Panc1 (cell line): ENCODE measurements around the gene RRP7A. TPM values are rescaled to one million over a fixed set of nuclear protein-coding genes. Genes with fewer than 3 reads are reported as not detected.
"Not testable (repeated sequence)": the region's sequence is repeated elsewhere in the genome, so short reads cannot be mapped to it uniquely, and the experiment has no call there.

ENCODE experiments used
- ATAC-seq: fragments of 200-7000 bp; cut with Tn5 transposase; 2 replicates; pipeline ENCODE4 v1.9.1; 2020; ENCODE audit warnings: mild to moderate bottlenecking, moderate library complexity
- BruUV-seq: library from RNA; stranded (reverse); fragments of 400-500 nt; replicated peaks from 2 replicates; lab custom pipeline; 2021; lab: Mats Ljungman, UMichigan
- CTCF ChIA-PET: fragments of 300-600 bp; sonication (Branson Sonifier 250); formaldehyde crosslinking; loops from one replicate; lab custom pipeline; 2022; ENCODE audit warnings: antibody characterized with exemption; lab: Charles Lee
- POLR2A ChIA-PET: fragments of 300-600 bp; sonication (Branson Sonifier 250); formaldehyde crosslinking; loops from one replicate; lab custom pipeline; 2022; ENCODE audit warnings: antibody characterized with exemption; lab: Charles Lee
- DNase-seq: peaks from one replicate; pipeline ENCODE4 v3.0.0-alpha.2; 2010; ENCODE audit warnings: low read depth, low spot score
- H3K27ac ChIP-seq: 2 replicates; pipeline ENCODE4 v1.5.1; 2011; ENCODE audit warnings: mild to moderate bottlenecking, low read length, inconsistent platforms
- H3K27me3 ChIP-seq: fragments of 200-500 bp; sonication (Bioruptor generic); 2 replicates; pipeline ENCODE4 v1.6.0; 2014; ENCODE audit warnings: low read length, inconsistent platforms; ENCODE audit not compliant: control insufficient read depth, insufficient read depth
- H3K36me3 ChIP-seq: fragments of 200-500 bp; sonication (Bioruptor generic); 2 replicates; pipeline ENCODE4 v1.5.1; 2014; ENCODE audit warnings: inconsistent platforms, mild to moderate bottlenecking, low read length, moderate library complexity; ENCODE audit not compliant: control insufficient read depth, insufficient read depth
- H3K4me1 ChIP-seq: 2 replicates; pipeline ENCODE4 v1.5.1; 2011; ENCODE audit warnings: inconsistent platforms, mild to moderate bottlenecking, low read length, moderate library complexity; ENCODE audit not compliant: control insufficient read depth, insufficient read depth
- H3K4me3 ChIP-seq, 2 experiments: 2 replicates each; pipeline ENCODE4 v1.5.1; 2011 to 2012; ENCODE audit warnings: low read depth in 2 of 2, low read length in 2 of 2, mild to moderate bottlenecking in 2 of 2, inconsistent platforms in 1 of 2, moderate library complexity in 1 of 2
- H3K9me3 ChIP-seq: fragments of 200-500 bp; sonication (Bioruptor generic); 2 replicates; pipeline ENCODE4 v1.5.1; 2014; ENCODE audit warnings: low read depth, mild to moderate bottlenecking, inconsistent platforms, low read length, moderate library complexity; ENCODE audit not compliant: control insufficient read depth, insufficient read depth
- CTCF ChIP-seq: fragments of 450-650 bp; IDR thresholded peaks from 2 replicates; pipeline ENCODE4 v1.5.1; 2017; ENCODE audit warnings: mild to moderate bottlenecking
- POLR2AphosphoS5 ChIP-seq: IDR thresholded peaks from 2 replicates; pipeline ENCODE4 v1.6.1; 2012; ENCODE audit warnings: mild to moderate bottlenecking, low read depth, low read length, moderate library complexity
- REST ChIP-seq, 2 experiments: IDR thresholded peaks; 2 replicates each; pipeline ENCODE4 v1.6.1; 2011 to 2012; ENCODE audit warnings: low read depth in 2 of 2, control low read depth in 1 of 2, low read length in 1 of 2, mild to moderate bottlenecking in 1 of 2, moderate library complexity in 1 of 2; ENCODE audit not compliant: insufficient read depth in 1 of 2
- SIN3A ChIP-seq: IDR thresholded peaks from 2 replicates; pipeline ENCODE4 v1.6.1; 2012; ENCODE audit warnings: low read depth, mild to moderate bottlenecking, low read length, moderate library complexity, borderline replicate concordance; ENCODE audit not compliant: insufficient read depth
- in situ Hi-C: cut with HindIII; loops from 2 replicates; pipeline ENCODE4 v1.10.0; 2016; ENCODE audit warnings: low sequenced_read_pairs, low pct_unique_long_range_greater_than_20kb
- intact Hi-C: fragments of 100-400 bp; cut with micrococcal nuclease; formaldehyde crosslinking; loops from one replicate; pipeline ENCODE4 v1.10.0; 2022; ENCODE audit not compliant: unreplicated experiment
- total RNA-seq: library from RNA; stranded (reverse); gene quantifications from one replicate; pipeline ENCODE4 v1.2.1, GENCODE V29; 2021; ENCODE audit not compliant: unreplicated experiment

Gene RRP7A
- total RNA-seq, 1 experiment from 2014 or later: 29.8 TPM

GRCh38 chr22:42511401-42511891 is 8.2 kb downstream of the RRP7A start:
- CTCF ChIA-PET: no interaction called here
- TSS peak; percentile 69 for BruUV-seq
- TF ChIP-seq POLR2AphosphoS5: 0 out of 2 replicates have a peak, but pooled peaks have one; percentile 9
- TF ChIP-seq CTCF: no peak
- no peak for ATAC-seq
- no peak overlapping the region for H3K4me3 ChIP-seq
- intact Hi-C loops: no loop called here
- no peaks in the 10 kb centered on the region for H3K27me3 ChIP-seq
- POLR2A ChIA-PET: interaction anchor here (0.6 kb wide), 1 partner anchor 36 kb away, joined by 4 read pairs; no protein-coding TSS in a partner anchor
- no peak for DNase-seq
- no peak overlapping the region for H3K27ac ChIP-seq
- H3K9me3 ChIP-seq: no peaks in the 10 kb centered on the region
- no peaks in the 10 kb centered on the region for H3K36me3 ChIP-seq
- in situ Hi-C loops: no loop called here
- no peaks in the 10 kb centered on the region for H3K4me1 ChIP-seq

GRCh38 chr22:42509548-42509947 is 10.0 kb downstream of the RRP7A start:
- in situ Hi-C loops: no loop called here

GRCh38 chr22:42508975-42509364 is 10.6 kb downstream of the RRP7A start:
- CTCF ChIA-PET, POLR2A ChIA-PET, intact Hi-C loops, DNase-seq, BruUV-seq, in situ Hi-C loops, H3K27ac ChIP-seq, H3K36me3 ChIP-seq, H3K27me3 ChIP-seq, H3K4me3 ChIP-seq, H3K9me3 ChIP-seq, H3K4me1 ChIP-seq: not testable (repeated sequence)
- 0 out of 2 replicates have a peak, but pooled peaks have one; percentile 22 for ATAC-seq

More at GRCh38 chr22:42509548-42509947, 10.0 kb downstream of the RRP7A start:
- ChIA-PET CTCF (no interaction called here), POLR2A (interaction anchor here (0.7 kb wide), 2 partner anchors 56 to 130 kb away, joined by 7 to 9 read pairs; no protein-coding TSS in a partner anchor)
- H3K36me3 ChIP-seq: no peaks in the 10 kb centered on the region
- BruUV-seq: no TSS peak
- H3K27ac ChIP-seq: no peak overlapping the region
- H3K27me3 ChIP-seq: no peaks in the 10 kb centered on the region
- H3K4me3 ChIP-seq: no peak overlapping the region
- DNase-seq (no peak), ATAC-seq (no peak)
- TF ChIP-seq SIN3A (no peak), REST (IDR thresholded peaks at IDR 0.05; ENCODE audit: insufficient read depth in 1 of 2, low read depth in 2 of 2, low read length in 1 of 2) (no peak)
- H3K9me3 ChIP-seq: no peaks in the 10 kb centered on the region
- no peaks in the 10 kb centered on the region for H3K4me1 ChIP-seq
- intact Hi-C loops: no loop called here

GRCh38 chr22:42508327-42508974 is 11.1 kb downstream of the RRP7A start:
- CTCF ChIA-PET: interaction anchor here (0.7 kb wide), 1 partner anchor 124 kb away, joined by 5 read pairs; no protein-coding TSS in a partner anchor
- DNase-seq, H3K36me3 ChIP-seq, intact Hi-C loops, H3K27me3 ChIP-seq, BruUV-seq, POLR2A ChIA-PET, H3K4me1 ChIP-seq, H3K9me3 ChIP-seq, in situ Hi-C loops, H3K27ac ChIP-seq, H3K4me3 ChIP-seq: not testable (repeated sequence)
- ATAC-seq: 0 out of 2 replicates have a peak, but pooled peaks have one; percentile 14
